ENCODE measurements around the gene RBM10.

RBM10 gene

GRCh38 chrX:47197526-47197925 lies 52.5 kb downstream of the RBM10 start:
- DNase-seq (ENCODE audit: low read depth in 4 of 4, low spot score in 1 of 4) = no peak

DNA sequence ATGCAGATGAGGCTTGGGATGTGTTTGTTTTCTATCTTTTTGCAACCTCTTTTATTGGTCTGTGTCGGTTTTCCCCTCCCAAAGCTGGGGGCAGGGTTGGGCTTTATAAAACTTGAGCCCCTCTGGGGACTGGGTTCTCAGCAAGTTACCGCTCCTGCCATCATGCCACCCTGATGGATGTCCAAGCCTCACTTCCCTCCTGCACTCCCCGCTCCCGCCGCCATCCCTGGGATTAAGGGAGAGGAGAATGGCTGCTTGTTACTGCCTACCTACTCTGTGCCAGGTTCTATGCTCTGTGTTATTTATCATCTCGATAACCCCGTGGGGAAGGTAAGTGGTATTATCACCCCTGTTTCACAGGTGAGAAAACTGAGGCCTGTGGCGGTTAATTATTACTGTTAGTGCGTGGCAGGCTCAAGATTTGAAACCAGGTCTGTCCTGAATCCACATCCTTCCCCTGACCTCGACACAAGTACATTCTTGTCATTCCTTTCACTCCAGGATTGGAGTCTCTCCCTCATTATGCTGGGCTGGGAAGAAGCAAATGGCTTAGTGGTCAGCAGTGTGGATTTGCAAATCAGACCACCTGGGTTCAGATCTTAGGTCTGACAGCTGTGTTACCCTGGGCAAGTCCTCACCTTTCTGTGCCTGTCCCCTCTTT lies 53.1 kb downstream of the RBM10 start:
- no peak for DNase-seq (ENCODE audit: low read depth in 4 of 4, low spot score in 1 of 4)

DNA sequence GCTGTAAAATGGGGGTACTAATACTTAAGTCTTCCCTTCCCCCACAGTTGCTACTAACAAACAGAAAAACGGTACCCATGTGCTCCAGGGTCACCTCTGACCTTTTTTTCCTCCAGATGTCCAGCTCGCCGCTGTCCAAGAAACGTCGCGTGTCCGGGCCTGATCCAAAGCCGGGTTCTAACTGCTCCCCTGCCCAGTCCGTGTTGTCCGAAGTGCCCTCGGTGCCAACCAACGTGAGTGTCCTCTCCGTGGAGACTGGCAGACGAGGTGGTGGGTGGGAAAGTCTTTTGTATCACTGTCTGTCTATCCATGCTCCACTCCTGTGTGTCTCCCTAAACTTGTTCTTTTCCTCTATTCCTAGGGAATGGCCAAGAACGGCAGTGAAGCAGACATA lies 53.7 kb downstream of the RBM10 start:
- no peak for DNase-seq (ENCODE audit: low read depth in 4 of 4, low spot score in 1 of 4)

DNA sequence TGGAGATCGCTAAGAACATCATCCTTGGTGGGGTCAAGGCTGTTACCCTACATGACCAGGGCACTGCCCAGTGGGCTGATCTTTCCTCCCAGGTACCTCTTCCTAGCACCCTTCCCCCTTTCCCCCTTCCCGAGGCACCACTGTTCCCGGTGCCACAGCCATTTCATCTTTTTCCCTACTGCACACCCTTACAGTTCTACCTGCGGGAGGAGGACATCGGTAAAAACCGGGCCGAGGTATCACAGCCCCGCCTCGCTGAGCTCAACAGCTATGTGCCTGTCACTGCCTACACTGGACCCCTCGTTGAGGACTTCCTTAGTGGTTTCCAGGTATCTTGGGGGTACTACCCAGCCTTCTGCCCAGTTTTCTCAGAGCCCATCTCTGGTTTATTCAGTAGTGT lies 54.3 kb downstream of the RBM10 start:
- no peak for DNase-seq (ENCODE audit: low read depth in 4 of 4, low spot score in 1 of 4)

GRCh38 chrX:47200385-47201150 lies 55.5 kb downstream of the RBM10 start:
- no peak for DNase-seq (ENCODE audit: low read depth in 4 of 4, low spot score in 1 of 4)

GRCh38 chrX:47201345-47201944 lies 56.4 kb downstream of the RBM10 start:
- no peak for DNase-seq (ENCODE audit: low read depth in 4 of 4, low spot score in 1 of 4)

GRCh38 chrX:47202316-47202715 lies 57.3 kb downstream of the RBM10 start:
- no peak for DNase-seq (ENCODE audit: low read depth in 4 of 4, low spot score in 1 of 4)

DNA sequence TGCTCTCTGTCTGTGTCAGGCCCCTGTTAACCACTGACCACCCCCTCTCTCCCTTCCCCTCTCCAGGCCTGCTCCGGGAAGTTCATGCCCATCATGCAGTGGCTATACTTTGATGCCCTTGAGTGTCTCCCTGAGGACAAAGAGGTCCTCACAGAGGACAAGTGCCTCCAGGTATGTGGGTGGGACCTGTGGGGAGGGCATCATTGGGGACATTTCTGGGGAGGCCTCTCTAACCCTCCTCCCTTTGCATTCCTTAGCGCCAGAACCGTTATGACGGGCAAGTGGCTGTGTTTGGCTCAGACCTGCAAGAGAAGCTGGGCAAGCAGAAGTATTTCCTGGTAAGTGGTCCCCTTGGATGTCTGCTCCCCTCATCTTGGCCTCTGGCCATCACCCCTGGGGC lies 57.9 kb downstream of the RBM10 start:
- DNase-seq (ENCODE audit: low read depth in 4 of 4, low spot score in 1 of 4) = no peak

DNA sequence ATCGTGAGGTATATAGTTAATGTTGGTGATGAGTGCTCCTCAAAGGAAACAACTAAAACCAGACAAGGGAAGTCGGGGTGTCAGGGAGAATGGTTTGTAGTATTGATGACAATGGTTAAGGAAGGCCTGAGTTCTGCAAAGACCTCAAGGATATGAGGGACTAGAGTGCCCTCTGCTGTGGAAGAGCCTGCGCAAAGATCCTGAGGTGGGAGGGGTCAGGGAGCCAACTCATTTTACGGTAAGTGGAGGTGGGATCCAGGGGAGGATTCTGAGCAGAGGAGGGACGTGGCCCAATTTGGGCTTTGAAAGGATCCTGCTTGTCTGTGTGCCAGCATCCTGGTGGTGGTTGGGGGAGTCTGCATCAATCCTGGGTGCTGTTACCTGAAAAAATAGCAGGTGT lies 59.9 kb downstream of the RBM10 start:
- no peak for DNase-seq (ENCODE audit: low read depth in 4 of 4, low spot score in 1 of 4)

- DNase-seq (ENCODE audit: low read depth in 4 of 4, low spot score in 1 of 4) = no peak
These were observed 61.3 kb downstream of the RBM10 start for GRCh38 chrX:47206316-47206715.

- no peak for DNase-seq (ENCODE audit: low read depth in 4 of 4, low spot score in 1 of 4)
These were observed 63.1 kb downstream of the RBM10 start for GRCh38 chrX:47208108-47208507.

GRCh38 chrX:47209508-47210238 lies 64.7 kb downstream of the RBM10 start:
- DNase-seq (ENCODE audit: low read depth in 4 of 4, low spot score in 1 of 4) = no peak

DNA sequence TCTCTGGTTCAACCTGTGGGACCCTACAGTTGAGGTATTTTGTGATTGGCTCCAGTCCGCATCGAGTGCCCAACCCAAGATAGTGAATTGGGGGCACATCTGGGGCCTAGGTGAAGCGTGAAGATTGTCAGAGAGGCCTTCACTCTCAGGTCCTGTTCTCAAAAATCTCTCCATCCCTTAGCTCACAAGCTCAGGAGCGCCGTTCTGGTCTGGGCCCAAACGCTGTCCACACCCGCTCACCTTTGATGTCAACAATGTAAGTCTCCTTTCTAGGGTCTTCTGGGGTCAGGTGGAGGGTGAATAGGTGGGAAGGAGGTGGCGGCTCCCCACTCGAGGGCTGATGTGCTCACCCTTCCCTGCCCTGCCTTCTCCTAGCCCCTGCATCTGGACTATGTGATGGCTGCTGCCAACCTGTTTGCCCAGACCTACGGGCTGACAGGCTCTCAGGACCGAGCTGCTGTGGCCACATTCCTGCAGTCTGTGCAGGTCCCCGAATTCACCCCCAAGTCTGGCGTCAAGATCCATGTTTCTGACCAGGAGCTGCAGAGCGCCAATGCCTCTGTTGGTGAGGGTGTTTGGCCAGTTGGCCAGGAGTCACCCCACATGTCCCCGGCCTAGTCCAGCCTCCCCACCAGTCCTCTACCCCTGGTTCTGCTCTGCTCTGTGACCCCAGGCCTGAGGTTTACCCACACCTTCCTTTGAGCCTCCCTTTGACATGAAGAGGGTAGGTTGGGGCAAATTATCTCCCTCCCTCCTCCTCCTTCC lies 65.8 kb downstream of the RBM10 start:
- no peak for DNase-seq (ENCODE audit: low read depth in 4 of 4, low spot score in 1 of 4)

GRCh38 chrX:47212381-47213293 lies 67.6 kb downstream of the RBM10 start:
- no peak for DNase-seq (ENCODE audit: low read depth in 4 of 4, low spot score in 1 of 4)

GRCh38 chrX:47214435-47215077 lies 69.5 kb downstream of the RBM10 start:
- DNase-seq (ENCODE audit: low read depth in 4 of 4, low spot score in 1 of 4) = no peak

- no peak for DNase-seq (ENCODE audit: low read depth in 4 of 4, low spot score in 1 of 4)
These were observed 70.4 kb downstream of the RBM10 start for GRCh38 chrX:47215291-47215900.

DNA sequence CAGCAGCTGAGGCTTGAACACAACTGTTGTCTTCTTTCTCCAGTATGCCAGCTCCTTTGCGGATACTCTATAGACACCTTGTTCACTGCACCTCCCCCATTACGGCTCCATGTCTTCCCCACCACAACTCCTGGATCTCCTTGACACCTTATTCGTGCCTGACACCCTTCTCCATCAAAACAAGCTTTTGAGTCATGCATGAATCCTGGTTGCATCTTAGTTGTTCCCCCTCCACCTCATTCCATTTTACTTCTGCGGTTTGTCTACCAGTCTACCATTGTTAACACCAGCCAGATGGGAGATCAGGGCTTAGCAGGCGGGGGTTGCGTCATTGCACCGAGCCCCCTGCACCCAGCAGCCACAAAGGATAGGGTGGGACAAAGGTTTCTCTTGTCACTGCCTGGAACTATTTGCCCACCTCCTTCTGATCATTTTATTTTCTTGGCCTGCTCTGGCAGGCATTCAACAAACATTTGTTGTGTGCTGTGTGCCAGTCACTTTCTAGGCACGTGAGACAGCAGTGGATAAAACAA lies 71.4 kb downstream of the RBM10 start:
- DNase-seq (ENCODE audit: low read depth in 4 of 4, low spot score in 1 of 4) = no peak

DNA sequence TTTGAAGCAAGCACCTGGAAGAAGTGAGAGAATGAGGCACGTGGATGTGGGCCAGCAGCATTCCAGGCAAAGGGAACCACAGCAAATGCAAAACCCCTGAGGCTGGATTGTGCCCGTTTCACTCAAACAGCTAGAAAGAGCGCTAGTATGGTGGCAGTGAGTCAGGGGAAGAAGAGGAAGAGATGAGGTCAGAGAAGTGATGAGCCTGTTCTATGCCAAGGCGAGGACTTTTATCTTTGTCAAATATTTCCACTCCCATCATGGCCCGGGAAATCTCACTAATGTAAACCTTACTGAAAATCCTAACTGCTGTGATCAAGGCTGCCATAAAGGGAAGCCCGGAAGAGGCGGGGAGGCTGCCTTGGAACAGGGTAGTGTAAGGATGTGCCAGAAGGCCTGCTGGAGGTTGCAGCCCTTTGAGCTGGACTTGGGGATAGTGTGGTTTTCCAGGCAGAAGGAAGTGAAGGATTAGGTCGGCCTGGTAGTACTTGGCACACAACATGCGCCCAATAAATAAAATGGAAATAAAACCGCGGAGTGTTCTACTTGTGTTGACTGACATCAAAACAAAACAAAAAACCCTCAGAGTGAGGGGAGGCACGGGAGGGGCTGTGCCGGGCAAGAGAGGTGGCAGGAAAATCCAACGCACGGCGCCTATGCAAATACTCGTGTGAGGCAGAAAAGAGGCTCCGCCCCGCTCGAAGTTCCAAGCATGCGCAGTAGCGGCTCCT lies 72.3 kb downstream of the RBM10 start:
- peak in 1 of 4 experiments; percentile 5 for DNase-seq (ENCODE audit: low read depth in 4 of 4, low spot score in 1 of 4)

Measured in stimulated activated CD4-positive, alpha-beta T cell treated with anti-CD3 and anti-CD28 coated beads, Interleukin-1b, Interleukin-23, amount 100 ng/mL, for 24 hours (primary cell).